Endodermal cell (in vitro differentiated cells): ENCODE data around the gene AFF1. TPM values are rescaled to one million over a fixed set of nuclear protein-coding genes. Genes with fewer than 3 reads are reported as not detected.

Experiments
- DNase-seq: peaks from one replicate; pipeline ENCODE4 v3.0.0-alpha.2; 2017
- H3K27ac ChIP-seq: 2 replicates; pipeline ENCODE4 v1.5.1; 2013; ENCODE audit warnings: mild to moderate bottlenecking, low read depth, low read length, moderate library complexity
- H3K27me3 ChIP-seq: 2 replicates; pipeline ENCODE4 v1.6.1; 2013; ENCODE audit warnings: mild to moderate bottlenecking, low read length, moderate library complexity; ENCODE audit not compliant: insufficient read depth, control insufficient read depth, poor library complexity, severe bottlenecking
- H3K36me3 ChIP-seq: 2 replicates; pipeline ENCODE4 v1.7.0; 2013; ENCODE audit warnings: mild to moderate bottlenecking, low read length, moderate library complexity; ENCODE audit not compliant: control insufficient read depth, insufficient read depth
- H3K4me1 ChIP-seq: one replicate; pipeline ENCODE4 v1.7.0; 2013; ENCODE audit warnings: low read length; ENCODE audit not compliant: control insufficient read depth, insufficient read depth
- H3K4me3 ChIP-seq: 2 replicates; pipeline ENCODE4 v1.5.1; 2013; ENCODE audit warnings: mild to moderate bottlenecking, low read length, moderate library complexity
- H3K9ac ChIP-seq: 2 replicates; pipeline ENCODE4 v1.6.1; 2013; ENCODE audit warnings: mild to moderate bottlenecking, low read length, moderate library complexity; ENCODE audit not compliant: poor library complexity, severe bottlenecking; ENCODE audit errors: extremely low read depth
- H3K9me3 ChIP-seq: 2 replicates; pipeline ENCODE4 v1.6.1; 2013; ENCODE audit warnings: mild to moderate bottlenecking, low read length, moderate library complexity; ENCODE audit not compliant: control insufficient read depth
- H3K27ac Mint-ChIP-seq: 2 replicates; pipeline ENCODE4 v1.8.0; 2020; ENCODE audit warnings: mixed read lengths
- H3K27me3 Mint-ChIP-seq: 2 replicates; pipeline ENCODE4 v1.8.0; 2021; ENCODE audit warnings: mild to moderate bottlenecking, mixed read lengths; ENCODE audit not compliant: insufficient read depth
- H3K36me3 Mint-ChIP-seq: 2 replicates; pipeline ENCODE4 v1.8.0; 2020; ENCODE audit warnings: low read depth, mixed read lengths
- H3K4me1 Mint-ChIP-seq: 2 replicates; pipeline ENCODE4 v1.8.0; 2020; ENCODE audit warnings: mixed read lengths
- H3K4me3 Mint-ChIP-seq: 2 replicates; pipeline ENCODE4 v1.8.0; 2020; ENCODE audit warnings: mild to moderate bottlenecking, moderate library complexity, mixed read lengths
- H3K9me3 Mint-ChIP-seq: 2 replicates; pipeline ENCODE4 v1.8.0; 2020; ENCODE audit warnings: mild to moderate bottlenecking, mixed read lengths
- CTCF ChIP-seq: fragments of 200-600 bp; sonication (generic); conservative IDR thresholded peaks from 2 replicates; pipeline ENCODE4 v1.5.0; 2021; ENCODE audit warnings: antibody characterized with exemption, mild to moderate bottlenecking
- WGBS, 2 experiments: methylation state at CpG; one replicate each; pipeline versions ENCODE4 v1.1.5 to v1.1.7; 2013; ENCODE audit warnings: missing lambda C conversion rate in 2 of 2, mixed read lengths in 1 of 2; ENCODE audit not compliant: insufficient coverage in 1 of 2, insufficient read length in 1 of 2; 5-methylcytosine and 5-hydroxymethylcytosine counted together
- total RNA-seq, 2 donors: library from RNA; stranded (reverse); fragmentation: NEBNext Ultra II Directional in 1 of 2; extraction: Animal tissue kit (Norgen Biotek cat#: 25700) in 1 of 2; gene quantifications; 2 replicates in 1 of 2; 3 replicates in 1 of 2; pipeline ENCODE4 v1.2.1, GENCODE V29; 2021

The AFF1 gene
- total RNA-seq, 2 donors from 2014 or later: 134 to 171 TPM

GRCh38 chr4:86999136-86999643, 64.4 kb downstream of the AFF1 start:
- WGBS, 2 experiments: 85% methylated on average over 1 of the region's 1 CpG; no CpG with 5 or more reads in 1 of the 2 experiments
- H3K9me3 ChIP-seq: no peaks in the 10 kb centered on the region
- peaks cover 8% of the 10 kb centered on the region for H3K9me3 Mint-ChIP-seq
- no peak for DNase-seq
- no peak overlapping the region for H3K4me3 Mint-ChIP-seq
- H3K4me3 ChIP-seq: no peak overlapping the region
- H3K36me3 ChIP-seq: no peaks in the 10 kb centered on the region
- H3K4me1 Mint-ChIP-seq: peaks cover 51% of the 10 kb centered on the region
- peak overlapping the region; percentile 81 for H3K27ac Mint-ChIP-seq
- H3K27me3 Mint-ChIP-seq: no peaks in the 10 kb centered on the region
- no peak for TF ChIP-seq CTCF
- H3K27ac ChIP-seq: no peak overlapping the region
- peaks cover 6% of the 10 kb centered on the region for H3K4me1 ChIP-seq
- H3K27me3 ChIP-seq: no peaks in the 10 kb centered on the region
- no peak overlapping the region for H3K9ac ChIP-seq
- peaks cover 9% of the 10 kb centered on the region for H3K36me3 Mint-ChIP-seq

GRCh38 chr4:87002682-87003043, 67.9 kb downstream of the AFF1 start:
- Histone ChIP-seq H3K4me1 (peaks cover 12% of the 10 kb centered on the region), H3K27me3 (no peaks in the 10 kb centered on the region), H3K36me3 (no peaks in the 10 kb centered on the region), H3K4me3 (no peak overlapping the region), H3K27ac (no peak overlapping the region), H3K9me3 (no peaks in the 10 kb centered on the region), H3K9ac (no peak overlapping the region)
- DNase-seq: no peak
- H3K27me3 Mint-ChIP-seq: no peaks in the 10 kb centered on the region
- H3K27ac Mint-ChIP-seq: peak overlapping the region; percentile 76
- no peak overlapping the region for H3K4me3 Mint-ChIP-seq
- 83 to 91% methylated on average over 6 of the region's 6 CpGs for WGBS, 2 experiments
- H3K36me3 Mint-ChIP-seq: no peaks in the 10 kb centered on the region
- no peaks in the 10 kb centered on the region for H3K9me3 Mint-ChIP-seq
- H3K4me1 Mint-ChIP-seq: peaks cover 60% of the 10 kb centered on the region
- TF ChIP-seq CTCF: no peak

- no peak overlapping the region for H3K4me3 Mint-ChIP-seq
- no peaks in the 10 kb centered on the region for H3K36me3 Mint-ChIP-seq
- Histone ChIP-seq H3K36me3 (no peaks in the 10 kb centered on the region), H3K27me3 (no peaks in the 10 kb centered on the region), H3K4me3 (no peak overlapping the region), H3K9ac (no peak overlapping the region), H3K9me3 (no peaks in the 10 kb centered on the region), H3K4me1 (peaks cover 12% of the 10 kb centered on the region), H3K27ac (no peak overlapping the region)
- H3K27ac Mint-ChIP-seq: peak overlapping the region; percentile 76
- no peaks in the 10 kb centered on the region for H3K27me3 Mint-ChIP-seq
- DNase-seq: no peak
- peaks cover 60% of the 10 kb centered on the region for H3K4me1 Mint-ChIP-seq
- no peaks in the 10 kb centered on the region for H3K9me3 Mint-ChIP-seq
- TF ChIP-seq CTCF: no peak
- 75 to 88% methylated on average over 2 of the region's 2 CpGs for WGBS, 2 experiments
Measured at GRCh38 chr4:87003266-87003665, 68.5 kb downstream of the AFF1 start.
